Neutrophil (primary cell): Measurements from ENCODE around the gene FAAP20.
"Not testable (repeated sequence)": the region's sequence is repeated elsewhere in the genome, so short reads cannot be mapped to it uniquely, and the experiment has no call there.

Source experiments
- H3K27ac ChIP-seq: fragments of 200-600 bp; sonication (generic); 2 replicates; pipeline ENCODE4 v1.5.1; 2016; ENCODE audit warnings: mild to moderate bottlenecking, moderate library complexity
- H3K27me3 ChIP-seq: fragments of 200-600 bp; sonication (generic); 2 replicates; pipeline ENCODE4 v1.6.0; 2016; ENCODE audit warnings: mild to moderate bottlenecking
- H3K36me3 ChIP-seq: fragments of 200-600 bp; sonication (generic); 2 replicates; pipeline ENCODE4 v1.5.1; 2017
- H3K4me1 ChIP-seq, 2 experiments: fragments of 200-600 bp in 1 of 2; sonication (generic) in 1 of 2; 1 replicate in 1 of 2; 2 replicates in 1 of 2; pipeline versions ENCODE4 v1.5.1 to v1.6.1; 2013 to 2016; ENCODE audit warnings: low read depth in 1 of 2, low read length in 1 of 2, mild to moderate bottlenecking in 1 of 2, moderate library complexity in 1 of 2; ENCODE audit not compliant: control insufficient read depth in 1 of 2, insufficient read depth in 1 of 2
- H3K4me3 ChIP-seq, 2 experiments: fragments of 200-600 bp in 1 of 2; sonication (generic) in 1 of 2; 1 replicate in 1 of 2; 2 replicates in 1 of 2; pipeline ENCODE4 v1.5.1; 2013 to 2016; ENCODE audit warnings: low read depth in 1 of 2, low read length in 1 of 2, mild to moderate bottlenecking in 1 of 2, moderate library complexity in 1 of 2
- H3K9me3 ChIP-seq: fragments of 200-600 bp; sonication (generic); 2 replicates; pipeline ENCODE4 v1.5.1; 2016
- TF ChIP-seq, protein P1 (sequence below): fragments of 200-600 bp; sonication (generic); IDR thresholded peaks from 2 replicates; pipeline ENCODE4 v1.5.1; 2016; ENCODE audit warnings: antibody characterized with exemption

The FAAP20 gene

DNA sequence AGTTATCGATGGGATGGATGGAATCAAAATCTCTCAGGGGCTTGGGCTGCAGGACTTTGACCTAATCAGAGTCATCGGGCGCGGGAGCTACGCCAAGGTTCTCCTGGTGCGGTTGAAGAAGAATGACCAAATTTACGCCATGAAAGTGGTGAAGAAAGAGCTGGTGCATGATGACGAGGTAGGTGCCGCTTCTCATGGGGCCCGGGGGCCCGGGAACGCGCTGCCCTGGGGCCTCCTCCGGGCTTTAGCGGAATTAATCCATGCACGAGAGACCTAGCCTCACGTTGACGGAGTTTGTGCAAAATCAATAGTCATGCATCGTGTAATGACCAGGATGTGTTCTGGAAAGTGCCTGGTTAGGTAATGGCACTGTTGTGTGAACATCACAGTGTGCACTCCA, 43.8 kb downstream of the FAAP20 start:
- Histone ChIP-seq H3K9me3 (no peaks in the 10 kb centered on the region), H3K27me3 (no peaks in the 10 kb centered on the region), H3K4me3 (peak overlapping the region; percentile 44 to 66), H3K4me1 (peaks cover 79% of the 10 kb centered on the region in 2 experiments), H3K36me3 (no peaks in the 10 kb centered on the region), H3K27ac (peak overlapping the region; percentile 99)
- TF ChIP-seq, protein P1, sequence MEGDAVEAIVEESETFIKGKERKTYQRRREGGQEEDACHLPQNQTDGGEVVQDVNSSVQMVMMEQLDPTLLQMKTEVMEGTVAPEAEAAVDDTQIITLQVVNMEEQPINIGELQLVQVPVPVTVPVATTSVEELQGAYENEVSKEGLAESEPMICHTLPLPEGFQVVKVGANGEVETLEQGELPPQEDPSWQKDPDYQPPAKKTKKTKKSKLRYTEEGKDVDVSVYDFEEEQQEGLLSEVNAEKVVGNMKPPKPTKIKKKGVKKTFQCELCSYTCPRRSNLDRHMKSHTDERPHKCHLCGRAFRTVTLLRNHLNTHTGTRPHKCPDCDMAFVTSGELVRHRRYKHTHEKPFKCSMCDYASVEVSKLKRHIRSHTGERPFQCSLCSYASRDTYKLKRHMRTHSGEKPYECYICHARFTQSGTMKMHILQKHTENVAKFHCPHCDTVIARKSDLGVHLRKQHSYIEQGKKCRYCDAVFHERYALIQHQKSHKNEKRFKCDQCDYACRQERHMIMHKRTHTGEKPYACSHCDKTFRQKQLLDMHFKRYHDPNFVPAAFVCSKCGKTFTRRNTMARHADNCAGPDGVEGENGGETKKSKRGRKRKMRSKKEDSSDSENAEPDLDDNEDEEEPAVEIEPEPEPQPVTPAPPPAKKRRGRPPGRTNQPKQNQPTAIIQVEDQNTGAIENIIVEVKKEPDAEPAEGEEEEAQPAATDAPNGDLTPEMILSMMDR, result no peak

DNA sequence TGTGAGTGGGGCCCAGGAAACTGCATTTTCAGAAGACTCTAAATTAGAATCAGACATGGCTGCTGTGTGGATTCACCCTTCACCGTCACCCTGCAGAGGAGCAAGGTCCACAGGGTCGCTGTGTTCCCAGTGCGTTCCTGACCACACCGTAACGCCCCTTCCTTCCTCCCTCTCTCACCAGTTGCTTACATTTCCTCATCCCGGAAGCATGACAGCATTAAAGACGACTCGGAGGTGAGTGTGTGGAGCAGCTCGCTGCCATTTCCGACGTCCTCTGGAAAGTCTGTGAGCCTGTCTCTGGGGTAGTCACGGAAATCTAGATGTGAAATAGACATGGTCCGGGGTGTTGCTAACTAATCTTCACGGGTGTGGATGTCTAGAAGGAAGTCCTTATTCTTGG, 45.9 kb downstream of the FAAP20 start:
- Histone ChIP-seq H3K27ac (peak overlapping the region; percentile 99), H3K27me3 (no peaks in the 10 kb centered on the region), H3K36me3 (no peaks in the 10 kb centered on the region), H3K9me3 (no peaks in the 10 kb centered on the region), H3K4me3 (peak overlapping the region; percentile 57 to 66), H3K4me1 (peaks cover 97 to 100% of the 10 kb centered on the region in 2 experiments)
- TF ChIP-seq, protein P1, result peak; percentile 45

DNA sequence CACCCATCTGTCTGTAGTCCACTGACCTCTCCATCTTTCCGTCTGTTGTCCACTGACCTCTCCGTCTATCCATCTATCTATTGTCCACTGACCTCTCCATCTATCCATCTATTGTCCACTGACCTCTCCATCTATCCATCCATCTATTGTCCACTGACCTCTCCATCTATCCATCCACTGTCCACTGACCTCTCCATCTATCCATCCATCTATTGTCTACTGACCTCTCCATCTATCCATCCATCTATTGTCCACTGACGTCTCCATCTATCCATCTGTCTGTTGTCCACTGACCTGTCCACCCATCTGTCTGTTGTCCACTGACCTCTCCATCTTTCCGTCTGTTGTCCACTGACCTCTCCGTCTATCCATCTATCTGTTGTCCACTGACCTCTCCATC, 46.7 kb downstream of the FAAP20 start:
- not testable (repeated sequence) for H3K9me3 ChIP-seq, H3K27me3 ChIP-seq, H3K36me3 ChIP-seq
- H3K27ac ChIP-seq, result peak overlapping the region; percentile 99
- H3K4me1 ChIP-seq, result peaks cover 99 to 100% of the 10 kb centered on the region in 2 experiments
- peak overlapping the region in 1 of 2 experiments; percentile 66 for H3K4me3 ChIP-seq

DNA sequence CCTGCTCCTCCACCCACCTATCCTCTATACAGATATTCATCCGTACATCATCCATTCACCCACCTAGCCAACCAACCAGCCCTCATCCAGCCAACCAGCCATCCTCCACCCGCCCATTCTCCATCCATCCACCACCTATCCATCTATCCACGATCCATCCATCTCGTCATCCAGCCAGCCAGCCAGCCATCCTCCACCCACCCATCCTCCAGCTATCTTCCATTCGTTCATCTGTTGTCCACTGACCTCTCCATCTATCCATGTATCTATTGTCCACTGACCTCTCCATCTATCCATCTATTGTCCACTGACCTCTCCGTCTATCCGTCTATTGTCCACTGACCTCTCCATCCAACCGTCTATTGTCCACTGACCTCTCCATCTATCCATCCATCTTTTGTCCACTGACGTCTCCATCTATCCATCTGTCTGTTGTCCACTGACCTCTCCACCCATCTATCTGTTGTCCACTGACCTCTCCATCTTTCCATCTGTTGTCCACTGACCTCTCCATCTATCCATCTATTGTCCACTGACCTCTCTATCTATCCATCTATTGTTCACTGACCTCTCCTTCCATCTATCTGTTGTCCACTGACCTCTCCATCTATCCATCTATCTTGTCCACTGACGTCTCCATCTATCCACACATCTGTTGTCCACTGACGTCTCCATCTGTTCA, 47.6 kb downstream of the FAAP20 start:
- TF ChIP-seq, protein P1, result no peak
- Histone ChIP-seq H3K27me3 (no peaks in the 10 kb centered on the region), H3K4me3 (peak overlapping the region in 1 of 2 experiments; percentile 17), H3K27ac (peak overlapping the region; percentile 99), H3K4me1 (peaks cover 99 to 100% of the 10 kb centered on the region in 2 experiments), H3K36me3 (no peaks in the 10 kb centered on the region), H3K9me3 (no peaks in the 10 kb centered on the region)

DNA sequence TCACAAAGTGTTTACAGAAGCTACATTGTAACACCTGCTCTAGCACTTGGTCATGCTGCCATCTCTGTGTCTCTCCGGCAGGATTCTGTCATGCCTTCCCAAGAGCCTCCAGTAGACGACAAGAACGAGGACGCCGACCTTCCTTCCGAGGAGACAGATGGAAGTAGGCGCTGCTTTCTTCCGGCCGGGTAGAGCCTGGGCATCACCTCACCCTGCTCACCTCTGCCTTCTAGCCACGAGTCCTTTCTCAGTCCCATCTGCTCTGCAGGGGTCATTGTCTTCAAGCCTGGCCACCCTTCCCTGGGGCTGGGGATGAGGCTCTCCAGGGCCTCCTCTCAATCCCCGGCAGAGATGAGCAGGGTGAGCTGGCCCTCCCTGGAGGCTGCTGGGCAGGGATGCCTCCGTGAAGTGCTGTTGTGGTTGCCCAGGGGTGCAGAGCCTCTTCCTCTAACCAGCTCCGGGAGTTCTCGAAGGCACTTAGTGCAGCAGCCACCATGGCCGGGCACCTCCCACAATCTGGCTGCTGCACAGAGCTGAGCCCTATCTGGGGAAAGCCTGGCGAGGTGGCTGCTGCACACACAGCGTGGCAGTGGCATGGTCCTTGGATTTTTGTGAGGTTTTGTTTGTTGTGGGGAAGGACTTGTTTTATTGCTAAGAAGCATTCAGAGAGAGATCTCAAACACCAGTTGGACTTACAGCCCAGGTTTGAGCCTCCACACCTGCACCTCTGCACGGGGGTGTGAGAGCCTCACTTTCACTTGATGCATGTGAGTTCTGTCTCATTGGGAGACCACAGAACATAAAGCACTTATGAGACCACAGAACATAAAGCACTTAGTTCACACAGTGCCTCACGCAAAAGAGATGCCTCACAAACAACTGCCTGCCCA, 48.4 kb downstream of the FAAP20 start:
- H3K36me3 ChIP-seq, result no peaks in the 10 kb centered on the region
- peak overlapping the region; percentile 99 for H3K27ac ChIP-seq
- H3K9me3 ChIP-seq, result no peaks in the 10 kb centered on the region
- H3K4me1 ChIP-seq, result peaks cover 98% of the 10 kb centered on the region in 2 experiments
- peak overlapping the region; percentile 1 to 17 for H3K4me3 ChIP-seq
- no peaks in the 10 kb centered on the region for H3K27me3 ChIP-seq
- TF ChIP-seq, protein P1, result no peak
